ENCODE data around the gene ATG10. TPM values are rescaled to one million over a fixed set of nuclear protein-coding genes. Genes with fewer than 3 reads are reported as not detected.

The ATG10 gene
- total and polyA plus RNA-seq, 2 donors (not counting 1 experiment from before 2014, with no cell fraction given) = 1.6 to 11.6 TPM

GRCh38 chr5:82165740-82166530 lies 194.1 kb downstream of the ATG10 start:
- ChIA-PET CTCF (interaction anchor here (0.5 to 3.5 kb wide), 19 partner anchors 8 to 867 kb away, joined by 3 to 55 read pairs (median 4); no protein-coding TSS in a partner anchor), POLR2A (no interaction called here)
- Histone ChIP-seq H3K79me2 (ENCODE audit: control insufficient read depth, insufficient read depth, low read length) (no peaks in the 10 kb centered on the region), H3K9me3 (ENCODE audit: control extremely low read depth in 1 of 3, control insufficient read depth in 2 of 3, insufficient read depth in 1 of 3, low read length in 2 of 3) (no peaks in the 10 kb centered on the region), H2AFZ (ENCODE audit: insufficient read depth, low read depth, low read length, poor library complexity, severe bottlenecking) (peak overlapping the region; percentile 5), H3K27ac (ENCODE audit: low read length in 2 of 2) (no peak overlapping the region), H3K4me3 (ENCODE audit: control extremely low read depth in 1 of 5, extremely low read depth in 1 of 5, insufficient read depth in 1 of 5, low read depth in 2 of 5, low read length in 4 of 5) (no peak overlapping the region), H4K20me1 (ENCODE audit: control insufficient read depth, insufficient read depth, low read length, poor library complexity, severe bottlenecking) (no peaks in the 10 kb centered on the region), H3K27me3 (replicated peaks in 1 of 4; ENCODE audit: control extremely low read depth in 1 of 4, control insufficient read depth in 3 of 4, insufficient read depth in 4 of 4, low read length in 3 of 4) (no peaks in the 10 kb centered on the region), H3K4me1 (ENCODE audit: control insufficient read depth in 2 of 2, insufficient read depth in 2 of 2, low read length in 2 of 2) (no peaks in the 10 kb centered on the region), H3K4me2 (replicated peaks; ENCODE audit: low read depth, low read length, poor library complexity, severe bottlenecking) (no peak overlapping the region), H3K9ac (ENCODE audit: low read length) (no peak overlapping the region), H3K36me3 (replicated peaks in 1 of 2; ENCODE audit: control extremely low read depth in 1 of 2, control insufficient read depth in 1 of 2, extremely low read depth in 1 of 2, insufficient read depth in 2 of 2, low read length in 1 of 2) (no peaks in the 10 kb centered on the region)
- WGBS (ENCODE audit: insufficient coverage) = no CpG with 5 or more reads among the region's 3 CpGs
- intact Hi-C loops (cut with micrococcal nuclease) = loop anchor here (1.0 to 5.0 kb wide), 2 partner anchors 111 to 659 kb away; partner anchors contain the start of gene RPS23
- Mint-ChIP-seq H3K27me3 (no peaks in the 10 kb centered on the region), H3K27ac (no peak overlapping the region), H3K9me3 (ENCODE audit: insufficient read depth) (no peaks in the 10 kb centered on the region), H3K4me3 (no peak overlapping the region), H3K4me1 (peaks cover 3% of the 10 kb centered on the region)
- peak; percentile 86 for ATAC-seq (ENCODE audit: low read depth)
- TF ChIP-seq EZH2 (IDR thresholded peaks at IDR 0.05; ENCODE audit: borderline replicate concordance, insufficient read depth, low read depth, low read length, poor library complexity, severe bottlenecking) = no peak
- TF ChIP-seq, protein P1, sequence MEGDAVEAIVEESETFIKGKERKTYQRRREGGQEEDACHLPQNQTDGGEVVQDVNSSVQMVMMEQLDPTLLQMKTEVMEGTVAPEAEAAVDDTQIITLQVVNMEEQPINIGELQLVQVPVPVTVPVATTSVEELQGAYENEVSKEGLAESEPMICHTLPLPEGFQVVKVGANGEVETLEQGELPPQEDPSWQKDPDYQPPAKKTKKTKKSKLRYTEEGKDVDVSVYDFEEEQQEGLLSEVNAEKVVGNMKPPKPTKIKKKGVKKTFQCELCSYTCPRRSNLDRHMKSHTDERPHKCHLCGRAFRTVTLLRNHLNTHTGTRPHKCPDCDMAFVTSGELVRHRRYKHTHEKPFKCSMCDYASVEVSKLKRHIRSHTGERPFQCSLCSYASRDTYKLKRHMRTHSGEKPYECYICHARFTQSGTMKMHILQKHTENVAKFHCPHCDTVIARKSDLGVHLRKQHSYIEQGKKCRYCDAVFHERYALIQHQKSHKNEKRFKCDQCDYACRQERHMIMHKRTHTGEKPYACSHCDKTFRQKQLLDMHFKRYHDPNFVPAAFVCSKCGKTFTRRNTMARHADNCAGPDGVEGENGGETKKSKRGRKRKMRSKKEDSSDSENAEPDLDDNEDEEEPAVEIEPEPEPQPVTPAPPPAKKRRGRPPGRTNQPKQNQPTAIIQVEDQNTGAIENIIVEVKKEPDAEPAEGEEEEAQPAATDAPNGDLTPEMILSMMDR (IDR thresholded peaks at IDR 0.05) = peak; percentile 63
- DNase-seq = peak; percentile 58

DNA sequence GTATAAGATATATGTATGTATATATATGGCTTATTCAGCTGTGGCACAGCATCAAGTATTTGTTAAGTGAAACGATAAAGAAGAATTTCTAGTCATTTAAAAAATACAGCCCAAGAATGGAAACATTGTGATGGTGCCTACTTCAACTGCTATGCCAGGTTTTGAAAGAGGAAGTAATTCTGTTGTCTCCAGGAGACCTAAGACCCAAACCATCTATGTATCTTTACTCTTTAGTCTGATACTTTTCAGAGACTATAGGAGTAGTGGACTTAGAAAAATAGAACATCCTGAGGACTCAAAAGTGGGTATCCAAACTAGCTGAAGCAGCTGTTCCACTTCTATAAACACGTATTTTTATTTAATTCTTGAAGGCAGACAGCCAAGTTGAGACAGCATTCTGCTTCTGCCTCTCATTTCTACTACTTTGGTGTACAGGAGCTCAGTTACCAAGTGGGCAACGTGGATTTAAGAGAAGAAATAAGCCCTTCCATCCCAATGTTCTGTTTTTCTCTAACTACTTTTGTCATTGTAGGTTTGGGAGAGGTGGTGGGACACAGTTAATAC lies 195.6 kb downstream of the ATG10 start:
- Histone ChIP-seq H3K27me3 (replicated peaks in 1 of 4; ENCODE audit: control extremely low read depth in 1 of 4, control insufficient read depth in 3 of 4, insufficient read depth in 4 of 4, low read length in 3 of 4) (no peaks in the 10 kb centered on the region), H3K36me3 (replicated peaks in 1 of 2; ENCODE audit: control extremely low read depth in 1 of 2, control insufficient read depth in 1 of 2, extremely low read depth in 1 of 2, insufficient read depth in 2 of 2, low read length in 1 of 2) (no peaks in the 10 kb centered on the region), H4K20me1 (ENCODE audit: control insufficient read depth, insufficient read depth, low read length, poor library complexity, severe bottlenecking) (no peaks in the 10 kb centered on the region), H3K4me3 (ENCODE audit: control extremely low read depth in 1 of 5, extremely low read depth in 1 of 5, insufficient read depth in 1 of 5, low read depth in 2 of 5, low read length in 4 of 5) (no peak overlapping the region), H3K9ac (ENCODE audit: low read length) (no peak overlapping the region), H2AFZ (ENCODE audit: insufficient read depth, low read depth, low read length, poor library complexity, severe bottlenecking) (no peak overlapping the region), H3K79me2 (ENCODE audit: control insufficient read depth, insufficient read depth, low read length) (no peaks in the 10 kb centered on the region), H3K27ac (ENCODE audit: low read length in 2 of 2) (no peak overlapping the region), H3K4me2 (replicated peaks; ENCODE audit: low read depth, low read length, poor library complexity, severe bottlenecking) (no peak overlapping the region), H3K4me1 (ENCODE audit: control insufficient read depth in 2 of 2, insufficient read depth in 2 of 2, low read length in 2 of 2) (no peaks in the 10 kb centered on the region), H3K9me3 (ENCODE audit: control extremely low read depth in 1 of 3, control insufficient read depth in 2 of 3, insufficient read depth in 1 of 3, low read length in 2 of 3) (no peaks in the 10 kb centered on the region)
- intact Hi-C loops (cut with micrococcal nuclease) = loop anchor here (5.0 kb wide), 1 partner anchor 110 kb away; the partner anchor contains the start of gene RPS23
- POLR2A ChIA-PET = no interaction called here
- H3K27me3 Mint-ChIP-seq = no peaks in the 10 kb centered on the region
- peaks cover 3% of the 10 kb centered on the region for H3K4me1 Mint-ChIP-seq
- ATAC-seq (ENCODE audit: low read depth) (no peak), DNase-seq (no peak)
- CTCF ChIA-PET = interaction anchor here (1.1 to 2.0 kb wide), 5 partner anchors 9 to 741 kb away, joined by 3 to 16 read pairs (median 3); no protein-coding TSS in a partner anchor
- no peaks in the 10 kb centered on the region for H3K9me3 Mint-ChIP-seq (ENCODE audit: insufficient read depth)
- TF ChIP-seq, protein P1 (IDR thresholded peaks at IDR 0.05) = no peak
- TF ChIP-seq EZH2 (IDR thresholded peaks at IDR 0.05; ENCODE audit: borderline replicate concordance, insufficient read depth, low read depth, low read length, poor library complexity, severe bottlenecking) = no peak
- no peak overlapping the region for H3K27ac Mint-ChIP-seq
- no peak overlapping the region for H3K4me3 Mint-ChIP-seq
- no CpG with 5 or more reads among the region's 3 CpGs for WGBS (ENCODE audit: insufficient coverage)
